GM12878 (cell line): Measurements from ENCODE around the gene FBLN5. TPM values are rescaled to one million over a fixed set of nuclear protein-coding genes. Genes with fewer than 3 reads are reported as not detected.

Experiments
- ATAC-seq: fragments of 200-7000 bp; cut with Tn5 transposase; 3 replicates; pipeline ENCODE4 v1.9.1; 2020; ENCODE audit warnings: mild to moderate bottlenecking, moderate library complexity
- BruUV-seq: library from RNA; stranded (reverse); fragments of 400-500 nt; replicated peaks from 2 replicates; lab custom pipeline; 2021; lab: Mats Ljungman, UMichigan
- CTCF ChIA-PET: fragments of 300-600 bp; sonication (Branson Sonifier 250); formaldehyde crosslinking; extraction: SDS; loops from one replicate; lab custom pipeline; 2021; ENCODE audit warnings: inconsistent platforms; lab: Yijun Ruan, JAX
- POLR2A ChIA-PET: fragments of 350-600 bp; formaldehyde crosslinking; extraction: SDS; loops from one replicate; lab custom pipeline; 2021; ENCODE audit warnings: inconsistent platforms; lab: Charles Lee
- RAD21 ChIA-PET: fragments of 300-600 bp; sonication (Branson Sonifier 250); formaldehyde crosslinking; loops from one replicate; lab custom pipeline; 2023; ENCODE audit warnings: antibody characterized with exemption; ENCODE audit not compliant: unreplicated experiment; lab: Charles Lee
- SMC1A ChIA-PET: fragments of 300-600 bp; sonication (Branson Sonifier 250); formaldehyde crosslinking; loops from one replicate; lab custom pipeline; 2023; ENCODE audit not compliant: unreplicated experiment, uncharacterized antibody; lab: Charles Lee
- DNase-seq: peaks from one replicate; pipeline ENCODE4 v3.0.0-alpha.2; 2011; ENCODE audit warnings: low read depth, low spot score
- FAIRE-seq: peaks from 3 replicates; lab custom pipeline; 2011; peaks lifted over from hg19 to GRCh38; lab: Jason Lieb, UNC
- H2AFZ ChIP-seq: 2 replicates; pipeline ENCODE4 v1.6.0; 2011; ENCODE audit warnings: low read depth, low read length, control low read depth; ENCODE audit not compliant: control insufficient read depth
- H3K27ac ChIP-seq: 2 replicates; pipeline ENCODE4 v1.5.1; 2011; ENCODE audit warnings: control low read depth; ENCODE audit not compliant: control insufficient read depth, insufficient read depth
- H3K27me3 ChIP-seq, 2 experiments: replicated peaks in 1 of 2; 2 replicates each; pipeline versions ENCODE4 v1.6.0 to v1.6.1; 2011; ENCODE audit warnings: low read length in 1 of 2; ENCODE audit not compliant: control insufficient read depth in 2 of 2, insufficient read depth in 2 of 2
- H3K36me3 ChIP-seq, 2 experiments: 2 replicates each; pipeline ENCODE4 v1.5.1; 2011; ENCODE audit warnings: low read length in 1 of 2; ENCODE audit not compliant: control insufficient read depth in 2 of 2, insufficient read depth in 2 of 2
- H3K4me1 ChIP-seq: 2 replicates; pipeline ENCODE4 v1.6.1; 2011; ENCODE audit warnings: mild to moderate bottlenecking, low read length, moderate library complexity, mixed read lengths; ENCODE audit not compliant: control insufficient read depth, insufficient read depth
- H3K4me2 ChIP-seq: 2 replicates; pipeline ENCODE4 v1.6.0; 2011; ENCODE audit warnings: control low read depth; ENCODE audit not compliant: control insufficient read depth, insufficient read depth
- H3K4me3 ChIP-seq: fragments of 200-600 bp; sonication (generic); 2 replicates; pipeline ENCODE4 v1.5.1; 2016
- H3K79me2 ChIP-seq: 2 replicates; pipeline ENCODE4 v1.6.0; 2011; ENCODE audit warnings: low read length; ENCODE audit not compliant: control insufficient read depth, insufficient read depth
- H3K9ac ChIP-seq: 2 replicates; pipeline ENCODE4 v1.8.0; 2011; ENCODE audit warnings: low read length, control low read depth, mixed read lengths; ENCODE audit not compliant: control insufficient read depth, insufficient read depth
- H3K9me3 ChIP-seq: replicated peaks from 3 replicates; pipeline ENCODE4 v1.5.1; 2011; ENCODE audit warnings: mild to moderate bottlenecking, low read length; ENCODE audit not compliant: control insufficient read depth, insufficient read depth
- H4K20me1 ChIP-seq: 2 replicates; pipeline ENCODE4 v1.6.0; 2011; ENCODE audit not compliant: control insufficient read depth, insufficient read depth
- ASH2L ChIP-seq: fragments of 300-600, 200-600 bp; sonication (generic); IDR thresholded peaks from 2 replicates; pipeline ENCODE4 v1.6.1; 2017; ENCODE audit warnings: low read depth, mild to moderate bottlenecking, borderline replicate concordance
- ATF2 ChIP-seq: IDR thresholded peaks from 2 replicates; pipeline ENCODE4 v1.6.1; 2012; ENCODE audit warnings: low read length, inconsistent platforms
- CEBPZ ChIP-seq: fragments of 150-350 bp; IDR thresholded peaks from 2 replicates; pipeline ENCODE4 v1.6.1; 2016; ENCODE audit warnings: low read depth, low read length
- CHD1 ChIP-seq: IDR thresholded peaks from 2 replicates; pipeline ENCODE4 v1.6.1; 2012; ENCODE audit warnings: low read depth, low read length, improper control_type of control experiment
- EED ChIP-seq: sonication (generic); IDR thresholded peaks from 2 replicates; pipeline ENCODE4 v1.6.1; 2016; ENCODE audit warnings: antibody characterized with exemption, low read depth
- LARP7 ChIP-seq: fragments of 450-650 bp; IDR thresholded peaks from 2 replicates; pipeline ENCODE4 v1.6.1; 2017; ENCODE audit warnings: mild to moderate bottlenecking
- MTA3 ChIP-seq: IDR thresholded peaks from 2 replicates; pipeline ENCODE4 v1.6.1; 2012; ENCODE audit warnings: low read length, inconsistent platforms, borderline replicate concordance
- NR2C2 ChIP-seq: IDR thresholded peaks from 2 replicates; pipeline ENCODE4 v1.6.1; 2011; ENCODE audit warnings: borderline replicate concordance, low read depth; ENCODE audit not compliant: control insufficient read depth, insufficient read length
- PKNOX1 ChIP-seq: fragments of 450-650 bp; IDR thresholded peaks from 2 replicates; pipeline ENCODE4 v1.6.1; 2016; ENCODE audit warnings: mild to moderate bottlenecking
- RELA ChIP-seq: fragments of 450-650 bp; IDR thresholded peaks from 2 replicates; pipeline ENCODE4 v1.8.0; 2014; ENCODE audit warnings: borderline replicate concordance; ENCODE audit not compliant: partially characterized antibody
- SP1 ChIP-seq: IDR thresholded peaks from one replicate; pipeline ENCODE4 v1.6.1; 2011; ENCODE audit warnings: low read depth, low read length
- TCF7 ChIP-seq: IDR thresholded peaks from 2 replicates; pipeline ENCODE4 v1.6.1; 2014; ENCODE audit warnings: antibody characterized with exemption, borderline replicate concordance
- USF1 ChIP-seq: IDR thresholded peaks from 2 replicates; pipeline ENCODE4 v1.6.1; 2011; ENCODE audit warnings: borderline replicate concordance, low read depth, mild to moderate bottlenecking, moderate library complexity, mixed read lengths, low read length; ENCODE audit not compliant: insufficient read depth; ENCODE audit errors: extremely low read length
- ZBTB40 ChIP-seq: fragments of 450-650 bp; IDR thresholded peaks from 2 replicates; pipeline ENCODE4 v1.6.1; 2016; ENCODE audit warnings: mild to moderate bottlenecking, moderate library complexity, borderline replicate concordance
- WGBS: methylation state at CpG from one replicate; pipeline ENCODE4 v1.1.6; 2016; ENCODE audit warnings: low lambda C conversion rate; ENCODE audit not compliant: insufficient replicate concordance, insufficient coverage; ENCODE audit errors: missing lambda C conversion rate; 5-methylcytosine and 5-hydroxymethylcytosine counted together
- in situ Hi-C: fragments of 300-500 bp; cut with MboI; formaldehyde crosslinking; loops from 9 replicates; pipeline ENCODE4 v1.14.3; 2018; ENCODE audit warnings: mixed read lengths
- intact Hi-C: fragments of 100-400 bp; cut with micrococcal nuclease; formaldehyde crosslinking; loops from one replicate; pipeline ENCODE4 v1.14.2; 2022; ENCODE audit not compliant: unreplicated experiment
- polyA plus RNA-seq, 11 experiments: library from polyadenylated mRNA; depleted of rRNA in 4 of 11; unstranded in 6 of 11; stranded (reverse) in 5 of 11; fragments of >200 nt; fragmentation: Nextera tagmentation in 4 of 11; fragmentation: Illumina TruSeq in 1 of 11; extraction: Ambion mirVana in 4 of 11; extraction: Trizol in 1 of 11; gene quantifications; 1 replicate in 1 of 11; 2 replicates in 10 of 11; pipeline versions ENCODE4 v1.2.1 to v1.2.3, GENCODE V29; 2011 to 2016; ENCODE audit warnings: inconsistent platforms in 2 of 11, missing spikeins in 2 of 11, low read depth in 1 of 11
- total RNA-seq, 4 experiments: library from RNA; depleted of rRNA in 3 of 4; stranded (reverse); fragments of >200 nt in 3 of 4; fragmentation: Illumina TruSeq in 1 of 4; extraction: Trizol in 1 of 4; gene quantifications; 2 replicates each; pipeline versions ENCODE4 v1.2.1 to v1.2.3, GENCODE V29; 2013 to 2021

Gene FBLN5
- total and polyA plus RNA-seq, 10 of the 15 experiments (the other 5 are each of a cell fraction or from before 2014, with no cell fraction given), result 0.03 to 0.64 (median 0.24) TPM

GRCh38 chr14:91882369-91882768 lies 65.1 kb downstream of the FBLN5 start:
- Histone ChIP-seq H4K20me1 (no peaks in the 10 kb centered on the region), H3K9ac (no peak overlapping the region), H3K4me1 (no peaks in the 10 kb centered on the region), H3K27me3 (no peaks in the 10 kb centered on the region), H3K4me2 (no peak overlapping the region), H3K4me3 (no peak overlapping the region), H3K36me3 (no peaks in the 10 kb centered on the region), H3K9me3 (no peaks in the 10 kb centered on the region), H2AFZ (no peak overlapping the region), H3K79me2 (no peaks in the 10 kb centered on the region), H3K27ac (no peak overlapping the region)
- no peak for FAIRE-seq
- intact Hi-C loops (no loop called here), in situ Hi-C loops (no loop called here)
- SMC1A ChIA-PET, result interaction anchor here (0.7 kb wide), 1 partner anchor 233 kb away, joined by 3 read pairs; no protein-coding TSS in a partner anchor
- 73% methylated on average over 5 of the region's 5 CpGs for WGBS
- CTCF ChIA-PET, result interaction anchor here (1.1 kb wide), 1 partner anchor 9 kb away, joined by 4 read pairs; no protein-coding TSS in a partner anchor
- RAD21 ChIA-PET, result interaction anchor here (1.1 kb wide), 1 partner anchor 29 kb away, joined by 3 read pairs; no protein-coding TSS in a partner anchor
- no peak for ATAC-seq
- BruUV-seq, result no TSS peak
- no peak for DNase-seq
- POLR2A ChIA-PET, result no interaction called here
- TF ChIP-seq NR2C2 (no peak), TCF7 (no peak), CEBPZ (no peak), MTA3 (no peak), ATF2 (no peak), LARP7 (no peak), USF1 (no peak), ZBTB40 (no peak), PKNOX1 (no peak), EED (no peak), SP1 (no peak), CHD1 (no peak), ASH2L (no peak), RELA (no peak)
